Smooth muscle cell (in vitro differentiated cells): Measurements from ENCODE around the gene SPEF2. TPM values are rescaled to one million over a fixed set of nuclear protein-coding genes. Genes with fewer than 3 reads are reported as not detected.

Source experiments
- DNase-seq: peaks from one replicate; lab custom pipeline; 2025; ENCODE audit not compliant: unreplicated experiment; lab: John Stamatoyannopoulos, UW
- H2AFZ ChIP-seq: fragments of 200-600 bp; sonication (generic); 2 replicates; pipeline ENCODE4 v1.6.0; 2016; ENCODE audit warnings: antibody characterized with exemption, low read depth, mild to moderate bottlenecking
- H3F3A ChIP-seq: fragments of 200-600 bp; sonication (generic); 2 replicates; pipeline ENCODE4 v1.6.0; 2017; ENCODE audit warnings: antibody characterized with exemption, low read depth
- H3K27ac ChIP-seq: fragments of 200-600 bp; sonication (generic); 2 replicates; pipeline ENCODE4 v1.5.1; 2016; ENCODE audit warnings: low read depth, mild to moderate bottlenecking
- H3K27me3 ChIP-seq: fragments of 200-600 bp; sonication (generic); 2 replicates; pipeline ENCODE4 v1.6.1; 2016; ENCODE audit warnings: low read depth, mild to moderate bottlenecking
- H3K36me3 ChIP-seq: fragments of 200-600 bp; sonication (generic); 2 replicates; pipeline ENCODE4 v1.5.1; 2016; ENCODE audit warnings: low read depth
- H3K4me1 ChIP-seq: fragments of 200-600 bp; sonication (generic); 2 replicates; pipeline ENCODE4 v1.5.1; 2016; ENCODE audit warnings: low read depth
- H3K4me2 ChIP-seq: fragments of 200-600 bp; sonication (generic); 2 replicates; pipeline ENCODE4 v1.6.0; 2016; ENCODE audit warnings: mild to moderate bottlenecking
- H3K4me3 ChIP-seq: fragments of 200-600 bp; sonication (generic); 2 replicates; pipeline ENCODE4 v1.5.1; 2016; ENCODE audit warnings: mild to moderate bottlenecking
- H3K79me2 ChIP-seq: fragments of 200-600 bp; sonication (generic); 2 replicates; pipeline ENCODE4 v1.6.0; 2016; ENCODE audit warnings: low read depth, mild to moderate bottlenecking
- H3K9ac ChIP-seq: fragments of 200-600 bp; sonication (generic); 2 replicates; pipeline ENCODE4 v1.6.0; 2016; ENCODE audit warnings: low read depth
- H3K9me3 ChIP-seq: fragments of 200-600 bp; sonication (generic); replicated peaks from 2 replicates; pipeline ENCODE4 v1.5.1; 2016; ENCODE audit warnings: low read depth
- H4K20me1 ChIP-seq: fragments of 200-600 bp; sonication (generic); 2 replicates; pipeline ENCODE4 v1.6.0; 2016; ENCODE audit warnings: low read depth
- CTCF ChIP-seq: fragments of 200-600 bp; sonication (generic); IDR thresholded peaks from 2 replicates; pipeline ENCODE4 v1.5.1; 2017; ENCODE audit warnings: borderline replicate concordance, mild to moderate bottlenecking, antibody characterized with exemption; ENCODE audit not compliant: insufficient read depth, poor library complexity, severe bottlenecking
- WGBS: methylation state at CpG from one replicate; pipeline ENCODE4 v1.1.7; 2016; ENCODE audit warnings: low lambda C conversion rate; 5-methylcytosine and 5-hydroxymethylcytosine counted together
- polyA plus RNA-seq: library from polyadenylated mRNA; unstranded; fragments of >200 nt; fragmentation: Nextera tagmentation; extraction: Ambion mirVana; gene quantifications from 2 replicates; pipeline ENCODE4 v1.2.1, GENCODE V29; 2016
- total RNA-seq: library from RNA; depleted of rRNA; stranded (reverse); fragments of >200 nt; gene quantifications from 2 replicates; pipeline ENCODE4 v1.2.3, GENCODE V29; 2014

Gene SPEF2
- total and polyA plus RNA-seq, 2 experiments from 2014 or later = 3.1 to 4.8 TPM

GRCh38 chr5:35852084-35852734, 234.5 kb downstream of the SPEF2 start:
- H3K36me3 ChIP-seq = no peaks in the 10 kb centered on the region
- H3K4me2 ChIP-seq = no peak overlapping the region
- no peak overlapping the region for H3K27ac ChIP-seq
- H3K9me3 ChIP-seq = no peaks in the 10 kb centered on the region
- no peaks in the 10 kb centered on the region for H4K20me1 ChIP-seq
- no peak for TF ChIP-seq CTCF
- WGBS = 72% methylated on average over 8 of the region's 8 CpGs
- H3K9ac ChIP-seq = no peak overlapping the region
- H3K4me3 ChIP-seq = no peak overlapping the region
- no peaks in the 10 kb centered on the region for H3F3A ChIP-seq
- H3K79me2 ChIP-seq = no peaks in the 10 kb centered on the region
- no peak overlapping the region for H2AFZ ChIP-seq
- DNase-seq = no peak
- peaks cover 5% of the 10 kb centered on the region for H3K4me1 ChIP-seq
- no peaks in the 10 kb centered on the region for H3K27me3 ChIP-seq

- H3K4me2 ChIP-seq = no peak overlapping the region
- no peaks in the 10 kb centered on the region for H4K20me1 ChIP-seq
- H3K36me3 ChIP-seq = no peaks in the 10 kb centered on the region
- no peak for DNase-seq
- no peak overlapping the region for H3K9ac ChIP-seq
- no peak overlapping the region for H3K27ac ChIP-seq
- H3K9me3 ChIP-seq = no peaks in the 10 kb centered on the region
- TF ChIP-seq CTCF = no peak
- no peaks in the 10 kb centered on the region for H3K79me2 ChIP-seq
- H2AFZ ChIP-seq = no peak overlapping the region
- H3K4me3 ChIP-seq = no peak overlapping the region
- H3K27me3 ChIP-seq = no peaks in the 10 kb centered on the region
- peaks cover 9% of the 10 kb centered on the region for H3K4me1 ChIP-seq
- no peaks in the 10 kb centered on the region for H3F3A ChIP-seq
Measured at GRCh38 chr5:35852773-35853172, 235.1 kb downstream of the SPEF2 start.

- DNase-seq = no peak
- TF ChIP-seq CTCF = no peak
- no peaks in the 10 kb centered on the region for H3K9me3 ChIP-seq
- H3K4me1 ChIP-seq = peaks cover 16% of the 10 kb centered on the region
- no peaks in the 10 kb centered on the region for H3K36me3 ChIP-seq
- H3F3A ChIP-seq = peaks cover 2% of the 10 kb centered on the region
- H3K4me2 ChIP-seq = no peak overlapping the region
- no peaks in the 10 kb centered on the region for H3K79me2 ChIP-seq
- 94% methylated on average over 3 of the region's 3 CpGs for WGBS
- H3K9ac ChIP-seq = no peak overlapping the region
- H3K27ac ChIP-seq = no peak overlapping the region
- no peak overlapping the region for H2AFZ ChIP-seq
- no peak overlapping the region for H3K4me3 ChIP-seq
- no peaks in the 10 kb centered on the region for H3K27me3 ChIP-seq
- no peaks in the 10 kb centered on the region for H4K20me1 ChIP-seq
Measured at GRCh38 chr5:35853631-35854030, 236.0 kb downstream of the SPEF2 start.

- no peak for DNase-seq
- TF ChIP-seq CTCF = no peak
- no peaks in the 10 kb centered on the region for H3K27me3 ChIP-seq
- no peaks in the 10 kb centered on the region for H3K9me3 ChIP-seq
- peaks cover 8% of the 10 kb centered on the region for H3F3A ChIP-seq
- 96% methylated on average over 1 of the region's 1 CpG for WGBS
- H3K9ac ChIP-seq = no peak overlapping the region
- H3K4me2 ChIP-seq = no peak overlapping the region
- H4K20me1 ChIP-seq = no peaks in the 10 kb centered on the region
- no peaks in the 10 kb centered on the region for H3K36me3 ChIP-seq
- H3K4me1 ChIP-seq = peaks cover 23% of the 10 kb centered on the region
- no peak overlapping the region for H3K27ac ChIP-seq
- H3K79me2 ChIP-seq = no peaks in the 10 kb centered on the region
- no peak overlapping the region for H2AFZ ChIP-seq
- H3K4me3 ChIP-seq = no peak overlapping the region
Measured at GRCh38 chr5:35854248-35854647, 236.6 kb downstream of the SPEF2 start.
